HepG2 (cell line): Measurements from ENCODE around the gene LAMA5. TPM values are rescaled to one million over a fixed set of nuclear protein-coding genes. Genes with fewer than 3 reads are reported as not detected.
A peak's percentile ranks its signal among the peaks of the same experiment; 100 is the strongest.

Experiments used
- ATRX ChIP-seq: sonication (generic); formaldehyde crosslinking; IDR thresholded peaks from 2 replicates; pipeline ENCODE4 v1.4.0; 2020; ENCODE audit warnings: missing genetic modification reagents, borderline replicate concordance
- EED ChIP-seq: sonication (generic); formaldehyde crosslinking; IDR thresholded peaks from 2 replicates; pipeline ENCODE4 v1.5.0; 2020; ENCODE audit warnings: mild to moderate bottlenecking, missing genetic modification reagents
- GLI4 ChIP-seq: sonication (generic); formaldehyde crosslinking; IDR thresholded peaks from 2 replicates; pipeline ENCODE4 v1.5.1; 2020; ENCODE audit warnings: missing genetic modification reagents, mild to moderate bottlenecking, moderate library complexity, borderline replicate concordance
- MAX ChIP-seq: IDR thresholded peaks from 2 replicates; pipeline ENCODE4 v1.6.1; 2012; ENCODE audit warnings: inconsistent platforms
- MTA1 ChIP-seq: sonication (generic); formaldehyde crosslinking; IDR thresholded peaks from 2 replicates; pipeline ENCODE4 v1.4.0; 2020; ENCODE audit warnings: missing genetic modification reagents, mild to moderate bottlenecking, borderline replicate concordance
- RAD51 ChIP-seq: fragments of 450-650 bp; IDR thresholded peaks from 2 replicates; pipeline ENCODE4 v1.6.1; 2016; ENCODE audit warnings: borderline replicate concordance
- SMARCE1 ChIP-seq: fragments of 450-650 bp; IDR thresholded peaks from 2 replicates; pipeline ENCODE4 v1.6.1; 2017; ENCODE audit warnings: borderline replicate concordance
- SP4 ChIP-seq: sonication (generic); formaldehyde crosslinking; IDR thresholded peaks from 2 replicates; pipeline ENCODE4 v1.8.1; 2023; ENCODE audit warnings: mild to moderate bottlenecking, missing genetic modification reagents
- TRIM24 ChIP-seq: sonication (generic); formaldehyde crosslinking; IDR thresholded peaks from 2 replicates; pipeline ENCODE4 v1.8.0; 2022; ENCODE audit warnings: mild to moderate bottlenecking, missing genetic modification reagents
- ZBTB40 ChIP-seq, 2 experiments: fragments of 450-650 bp in 1 of 2; sonication (generic) in 1 of 2; formaldehyde crosslinking in 1 of 2; IDR thresholded peaks; 2 replicates each; pipeline versions ENCODE4 v1.6.1 to v1.8.0; 2016 to 2022; ENCODE audit warnings: antibody characterized with exemption in 1 of 2, mild to moderate bottlenecking in 1 of 2, missing genetic modification reagents in 1 of 2
- ZNF264 ChIP-seq: sonication (generic); formaldehyde crosslinking; IDR thresholded peaks from 2 replicates; pipeline ENCODE4 v1.4.0; 2020; ENCODE audit warnings: missing genetic modification reagents
- ZNF280B ChIP-seq: sonication (generic); formaldehyde crosslinking; IDR thresholded peaks from 2 replicates; pipeline ENCODE4 v1.5.0; 2020; ENCODE audit warnings: missing genetic modification reagents, mild to moderate bottlenecking, borderline replicate concordance
- ZNF350 ChIP-seq: sonication (generic); formaldehyde crosslinking; IDR thresholded peaks from 2 replicates; pipeline ENCODE4 v1.4.0; 2020; ENCODE audit warnings: mild to moderate bottlenecking, low read depth, missing genetic modification reagents, borderline replicate concordance
- ZNF460 ChIP-seq: sonication (generic); formaldehyde crosslinking; IDR thresholded peaks from 2 replicates; pipeline ENCODE4 v1.5.1; 2020; ENCODE audit warnings: missing genetic modification reagents, mild to moderate bottlenecking, borderline replicate concordance
- ZNF510 ChIP-seq: sonication (generic); formaldehyde crosslinking; IDR thresholded peaks from 2 replicates; pipeline ENCODE4 v1.4.0; 2020; ENCODE audit warnings: low read depth, mild to moderate bottlenecking, missing genetic modification reagents
- ZNF556 ChIP-seq: sonication (generic); formaldehyde crosslinking; IDR thresholded peaks from 2 replicates; pipeline ENCODE4 v1.4.0; 2020; ENCODE audit warnings: mild to moderate bottlenecking, missing genetic modification reagents, borderline replicate concordance
- ZNF567 ChIP-seq: sonication (generic); formaldehyde crosslinking; IDR thresholded peaks from 2 replicates; pipeline ENCODE4 v1.8.1; 2023; ENCODE audit warnings: mild to moderate bottlenecking, missing genetic modification reagents, borderline replicate concordance
- ZNF766 ChIP-seq: sonication (generic); formaldehyde crosslinking; IDR thresholded peaks from 2 replicates; pipeline ENCODE4 v1.5.0; 2020; ENCODE audit warnings: missing genetic modification reagents, borderline replicate concordance
- ZSCAN30 ChIP-seq: sonication (generic); formaldehyde crosslinking; IDR thresholded peaks from 2 replicates; pipeline ENCODE4 v1.5.0; 2020; ENCODE audit warnings: mild to moderate bottlenecking, missing genetic modification reagents
- polyA plus RNA-seq, 8 experiments: library from polyadenylated mRNA; depleted of rRNA in 3 of 8; stranded (reverse) in 7 of 8; unstranded in 1 of 8; fragments of >200 nt; fragmentation: Illumina TruSeq in 4 of 8; extraction: Trizol in 4 of 8; gene quantifications; 2 replicates each; pipeline versions ENCODE4 v1.2.1 to v1.2.3, GENCODE V29; 2011 to 2016; ENCODE audit warnings: low read depth in 4 of 8, missing spikeins in 1 of 8, mixed read lengths in 1 of 8; ENCODE audit not compliant: insufficient read depth in 1 of 8
- total RNA-seq, 5 experiments: library from RNA; depleted of rRNA; stranded (reverse); fragments of >200 nt; fragmentation: Illumina TruSeq; extraction: Trizol; gene quantifications; 2 replicates each; pipeline ENCODE4 v1.2.3, GENCODE V29; 2016; ENCODE audit warnings: low read depth in 1 of 5

LAMA5 gene
- total and polyA plus RNA-seq, 2 of the 13 experiments (the other 11 are each of a cell fraction or from before 2014, with no cell fraction given), result 21.0 to 44.7 TPM

GRCh38 chr20:62305149-62305764 is 61.9 kb downstream of the LAMA5 start (continued):
- TF ChIP-seq ZBTB40 (IDR thresholded peaks at IDR 0.05), result no peak
- TF ChIP-seq ZBTB40 (CRISPR knock-in tag; IDR thresholded peaks at IDR 0.05), result peak; percentile 47; the same call in 1 of the 2 replicates
- TF ChIP-seq GLI4 (CRISPR knock-in tag), result 0 out of 2 replicates have a peak, but pooled peaks have one; percentile 30
- no peak for TF ChIP-seq ZNF766 (CRISPR knock-in tag)
- TF ChIP-seq MTA1, result 0 out of 2 replicates have a peak, but pooled peaks have one; percentile 52
- TF ChIP-seq SMARCE1, result no peak
- TF ChIP-seq ZNF510 (CRISPR knock-in tag), result no peak
- TF ChIP-seq ATRX (CRISPR knock-in tag), result no peak
- no peak for TF ChIP-seq TRIM24 (CRISPR knock-in tag)
- TF ChIP-seq SP4 (CRISPR knock-in tag), result no peak
- TF ChIP-seq ZNF460 (CRISPR knock-in tag), result no peak
- no peak for TF ChIP-seq ZNF264 (CRISPR knock-in tag)
- TF ChIP-seq RAD51, result no peak
- TF ChIP-seq EED, result peak; percentile 79; the same call in 1 of the 2 replicates
- TF ChIP-seq ZNF350 (CRISPR knock-in tag), result no peak; the same call in 1 of the 2 replicates
- TF ChIP-seq MAX, result peak; percentile 93
- no peak for TF ChIP-seq ZNF567 (CRISPR knock-in tag)
- 0 out of 2 replicates have a peak, but pooled peaks have one; percentile 22 for TF ChIP-seq ZNF556 (CRISPR knock-in tag)
- no peak for TF ChIP-seq ZSCAN30 (CRISPR knock-in tag)
- TF ChIP-seq ZNF280B, result peak; percentile 43; the same call in 1 of the 2 replicates
